LNCAP (cell line): ENCODE measurements around the gene CXCL8.

ENCODE experiments used
- TF ChIP-seq, protein P1 (sequence below): fragments of 450-650 bp; IDR thresholded peaks from 2 replicates; pipeline ENCODE4 v1.5.1; 2017; ENCODE audit warnings: mild to moderate bottlenecking

Gene CXCL8

DNA sequence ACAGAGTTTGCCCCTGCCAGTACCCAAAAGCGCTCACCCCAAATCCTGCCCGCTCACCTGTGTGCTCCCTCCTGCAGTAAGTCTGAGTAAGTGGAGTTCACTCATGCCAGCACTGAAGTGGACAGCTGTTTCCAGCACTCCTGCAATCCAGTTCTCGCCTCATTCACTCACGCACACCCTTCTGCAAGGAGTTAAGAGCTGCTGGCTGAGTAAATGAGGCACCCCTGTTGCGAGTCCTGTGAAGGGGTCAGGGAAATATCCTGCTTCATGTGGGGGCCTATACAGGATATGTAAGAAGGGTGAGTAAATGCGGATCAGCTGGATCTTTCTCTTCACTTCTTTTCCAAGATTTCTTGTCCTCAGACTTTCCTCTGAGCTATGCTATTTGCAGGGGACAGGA lies 23.5 kb downstream of the CXCL8 start:
- TF ChIP-seq, protein P1, sequence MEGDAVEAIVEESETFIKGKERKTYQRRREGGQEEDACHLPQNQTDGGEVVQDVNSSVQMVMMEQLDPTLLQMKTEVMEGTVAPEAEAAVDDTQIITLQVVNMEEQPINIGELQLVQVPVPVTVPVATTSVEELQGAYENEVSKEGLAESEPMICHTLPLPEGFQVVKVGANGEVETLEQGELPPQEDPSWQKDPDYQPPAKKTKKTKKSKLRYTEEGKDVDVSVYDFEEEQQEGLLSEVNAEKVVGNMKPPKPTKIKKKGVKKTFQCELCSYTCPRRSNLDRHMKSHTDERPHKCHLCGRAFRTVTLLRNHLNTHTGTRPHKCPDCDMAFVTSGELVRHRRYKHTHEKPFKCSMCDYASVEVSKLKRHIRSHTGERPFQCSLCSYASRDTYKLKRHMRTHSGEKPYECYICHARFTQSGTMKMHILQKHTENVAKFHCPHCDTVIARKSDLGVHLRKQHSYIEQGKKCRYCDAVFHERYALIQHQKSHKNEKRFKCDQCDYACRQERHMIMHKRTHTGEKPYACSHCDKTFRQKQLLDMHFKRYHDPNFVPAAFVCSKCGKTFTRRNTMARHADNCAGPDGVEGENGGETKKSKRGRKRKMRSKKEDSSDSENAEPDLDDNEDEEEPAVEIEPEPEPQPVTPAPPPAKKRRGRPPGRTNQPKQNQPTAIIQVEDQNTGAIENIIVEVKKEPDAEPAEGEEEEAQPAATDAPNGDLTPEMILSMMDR, result no peak

GRCh38 chr4:73764513-73764912 lies 24.1 kb downstream of the CXCL8 start:
- TF ChIP-seq, protein P1, result no peak

- TF ChIP-seq, protein P1, result no peak
These were observed 24.9 kb downstream of the CXCL8 start for GRCh38 chr4:73765296-73765695.

- TF ChIP-seq, protein P1, result no peak
These were observed 30.5 kb downstream of the CXCL8 start for GRCh38 chr4:73770917-73771316.

- TF ChIP-seq, protein P1, result no peak
These were observed 32.0 kb downstream of the CXCL8 start for GRCh38 chr4:73772363-73772762.

DNA sequence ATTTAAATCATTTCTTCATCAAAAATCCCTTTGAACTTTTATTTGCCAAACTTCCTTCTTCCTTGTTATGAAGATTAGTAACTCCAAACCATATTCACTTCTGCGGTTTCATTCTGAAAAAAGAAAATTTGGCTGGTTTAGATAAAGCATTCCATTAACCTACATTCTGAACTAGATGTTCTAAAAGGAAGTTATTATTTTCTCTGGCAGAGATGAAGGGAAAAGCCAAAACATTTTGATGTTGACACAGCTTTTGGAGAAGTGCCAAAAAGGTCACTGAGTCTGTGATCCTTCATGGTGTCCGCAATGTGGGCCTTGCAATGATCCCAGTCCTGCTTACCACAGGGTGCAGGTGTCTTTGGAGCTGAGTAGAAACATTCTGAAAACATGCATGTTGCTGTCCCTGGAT lies 36.0 kb downstream of the CXCL8 start:
- TF ChIP-seq, protein P1, result no peak

GRCh38 chr4:73777612-73778011 lies 37.2 kb downstream of the CXCL8 start:
- TF ChIP-seq, protein P1, result no peak

- TF ChIP-seq, protein P1, result no peak
These were observed 39.9 kb downstream of the CXCL8 start for GRCh38 chr4:73780243-73780642.
